Activated CD8-positive, alpha-beta memory T cell treated with anti-CD3 and anti-CD28 coated beads, Interleukin-2, amount 10 ng/mL, durations not matched to agents 7 days and 5 days (primary cell): ENCODE results near the gene OR5W2. TPM values are rescaled to one million over a fixed set of nuclear protein-coding genes. Genes with fewer than 3 reads are reported as not detected.

Source experiments
- total RNA-seq, 2 experiments: library from RNA; stranded (reverse); gene quantifications; one replicate each; pipeline ENCODE4 v1.2.3, GENCODE V29; 2021

The OR5W2 gene
- total RNA-seq, 2 experiments from 2014 or later: not detected

Other genes starting within 250 kb of the OR5W2 start
- not detected for gene OR5D13, start 141.1 kb downstream of the OR5W2 start, total RNA-seq
- not detected for gene OR5D14, start 119.0 kb downstream of the OR5W2 start, total RNA-seq
- gene OR5L1, start 103.2 kb downstream of the OR5W2 start, total RNA-seq: not detected
- not detected for gene OR5D18, start 95.0 kb downstream of the OR5W2 start, total RNA-seq
- not detected for gene OR5L2, start 87.4 kb downstream of the OR5W2 start, total RNA-seq
- not detected for gene OR5D16, start 75.8 kb downstream of the OR5W2 start, total RNA-seq
- gene TRIM51, start 31.3 kb downstream of the OR5W2 start, total RNA-seq: not detected
- not detected for gene OR5I1, start 21.8 kb upstream of the OR5W2 start, total RNA-seq
- not detected for gene OR10AG1, start 55.4 kb upstream of the OR5W2 start, total RNA-seq
- gene OR5F1, start 80.0 kb upstream of the OR5W2 start, total RNA-seq: not detected
- not detected for gene OR5AS1, start 113.1 kb upstream of the OR5W2 start, total RNA-seq
- not detected for gene OR8I2, start 178.7 kb upstream of the OR5W2 start, total RNA-seq
- not detected for gene OR8H2, start 189.1 kb upstream of the OR5W2 start, total RNA-seq
- not detected for gene OR8H3, start 207.8 kb upstream of the OR5W2 start, total RNA-seq
- not detected for gene OR8J3, start 225.6 kb upstream of the OR5W2 start, total RNA-seq
- not detected for gene OR8K5, start 245.7 kb upstream of the OR5W2 start, total RNA-seq